ENCODE data around the gene CSMD2. TPM values are rescaled to one million over a fixed set of nuclear protein-coding genes. Genes with fewer than 3 reads are reported as not detected.

The CSMD2 gene
- total RNA-seq, 2 experiments from 2014 or later, result not detected

- TF ChIP-seq, protein P1, sequence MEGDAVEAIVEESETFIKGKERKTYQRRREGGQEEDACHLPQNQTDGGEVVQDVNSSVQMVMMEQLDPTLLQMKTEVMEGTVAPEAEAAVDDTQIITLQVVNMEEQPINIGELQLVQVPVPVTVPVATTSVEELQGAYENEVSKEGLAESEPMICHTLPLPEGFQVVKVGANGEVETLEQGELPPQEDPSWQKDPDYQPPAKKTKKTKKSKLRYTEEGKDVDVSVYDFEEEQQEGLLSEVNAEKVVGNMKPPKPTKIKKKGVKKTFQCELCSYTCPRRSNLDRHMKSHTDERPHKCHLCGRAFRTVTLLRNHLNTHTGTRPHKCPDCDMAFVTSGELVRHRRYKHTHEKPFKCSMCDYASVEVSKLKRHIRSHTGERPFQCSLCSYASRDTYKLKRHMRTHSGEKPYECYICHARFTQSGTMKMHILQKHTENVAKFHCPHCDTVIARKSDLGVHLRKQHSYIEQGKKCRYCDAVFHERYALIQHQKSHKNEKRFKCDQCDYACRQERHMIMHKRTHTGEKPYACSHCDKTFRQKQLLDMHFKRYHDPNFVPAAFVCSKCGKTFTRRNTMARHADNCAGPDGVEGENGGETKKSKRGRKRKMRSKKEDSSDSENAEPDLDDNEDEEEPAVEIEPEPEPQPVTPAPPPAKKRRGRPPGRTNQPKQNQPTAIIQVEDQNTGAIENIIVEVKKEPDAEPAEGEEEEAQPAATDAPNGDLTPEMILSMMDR (IDR thresholded peaks at IDR 0.05), result no peak
- intact Hi-C loops (cut with micrococcal nuclease), result no loop called here
- ChIA-PET CTCF (interaction anchor here (0.6 kb wide), 1 partner anchor 303 kb away, joined by 6 read pairs; no protein-coding TSS in a partner anchor), POLR2A (no interaction called here)
- DNase-seq (no peak), ATAC-seq (no peak)
- Mint-ChIP-seq H3K27me3 (peaks cover 13% of the 10 kb centered on the region), H3K27ac (no peak overlapping the region), H3K4me3 (no peak overlapping the region), H3K4me1 (ENCODE audit: low read depth) (peaks cover 6% of the 10 kb centered on the region), H3K9me3 (no peaks in the 10 kb centered on the region), H3K36me3 (ENCODE audit: low read depth) (no peaks in the 10 kb centered on the region)
Observed at GRCh38 chr1:33535334-33535733, 629.7 kb downstream of the CSMD2 start.

DNA sequence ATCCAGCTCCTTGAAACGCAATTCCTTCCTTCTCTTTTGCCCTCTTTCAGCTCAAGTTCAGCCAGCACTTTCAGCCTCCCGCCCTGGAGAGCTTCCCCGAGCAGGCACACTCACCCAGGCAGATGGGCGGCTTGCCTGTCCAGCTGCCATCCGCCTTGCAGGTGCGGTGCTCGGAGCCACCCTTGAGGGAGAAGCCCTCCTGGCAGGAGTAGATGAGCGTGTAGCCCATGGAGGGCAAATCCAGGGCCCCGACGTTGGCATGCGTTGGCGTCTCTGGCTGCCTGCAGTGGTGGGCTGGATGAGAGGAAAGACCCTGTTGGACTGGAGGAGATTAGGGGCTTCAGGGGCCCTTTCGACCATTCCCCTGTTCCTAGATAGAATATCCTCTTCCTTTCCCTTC lies 632.1 kb downstream of the CSMD2 start:
- ATAC-seq, result no peak
- ChIA-PET POLR2A (no interaction called here), CTCF (no interaction called here)
- intact Hi-C loops (cut with micrococcal nuclease), result no loop called here
- Mint-ChIP-seq H3K4me3 (no peak overlapping the region), H3K27me3 (peaks cover 15% of the 10 kb centered on the region), H3K4me1 (ENCODE audit: low read depth) (no peaks in the 10 kb centered on the region), H3K9me3 (no peaks in the 10 kb centered on the region), H3K36me3 (ENCODE audit: low read depth) (no peaks in the 10 kb centered on the region), H3K27ac (no peak overlapping the region)
- TF ChIP-seq, protein P1 (IDR thresholded peaks at IDR 0.05), result no peak
- no peak for DNase-seq

- CTCF ChIA-PET, result no interaction called here
- ATAC-seq, result no peak
Observed at GRCh38 chr1:33532250-33532649, 632.8 kb downstream of the CSMD2 start.

DNA sequence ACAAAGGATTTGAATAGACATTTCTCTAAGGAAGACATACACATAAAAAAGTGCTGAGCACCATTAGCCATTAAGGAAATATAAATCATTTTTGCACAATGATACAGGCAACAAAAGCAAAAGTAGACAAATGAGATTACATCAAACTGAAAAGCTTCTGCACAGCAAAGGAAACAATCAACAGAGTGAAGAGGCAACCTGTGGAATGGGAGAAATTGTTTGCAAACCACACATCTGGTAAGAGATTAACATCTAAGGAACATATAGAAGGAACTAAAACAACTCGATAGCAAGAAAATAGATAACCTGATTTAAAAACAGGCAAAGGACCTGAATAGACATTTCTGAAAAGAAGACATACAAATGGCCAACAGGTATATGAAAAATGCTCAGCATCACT lies 635.1 kb downstream of the CSMD2 start:
- no peak overlapping the region for H3K27ac Mint-ChIP-seq

More at GRCh38 chr1:33532250-33532649, 632.8 kb downstream of the CSMD2 start:
- H3K4me3 Mint-ChIP-seq, result no peak overlapping the region
- TF ChIP-seq, protein P1 (IDR thresholded peaks at IDR 0.05), result no peak
- no peak for DNase-seq
- H3K27me3 Mint-ChIP-seq, result peaks cover 17% of the 10 kb centered on the region
- H3K36me3 Mint-ChIP-seq (ENCODE audit: low read depth), result no peaks in the 10 kb centered on the region
- H3K4me1 Mint-ChIP-seq (ENCODE audit: low read depth), result no peaks in the 10 kb centered on the region
- POLR2A ChIA-PET, result no interaction called here
- no peaks in the 10 kb centered on the region for H3K9me3 Mint-ChIP-seq
- no peak overlapping the region for H3K27ac Mint-ChIP-seq
- intact Hi-C loops (cut with micrococcal nuclease), result no loop called here

GRCh38 chr1:33527934-33528333 lies 637.1 kb downstream of the CSMD2 start:
- no peak overlapping the region for H3K4me3 Mint-ChIP-seq
- no peaks in the 10 kb centered on the region for H3K4me1 Mint-ChIP-seq (ENCODE audit: low read depth)
- H3K9me3 Mint-ChIP-seq, result peaks cover 2% of the 10 kb centered on the region
- no peak for DNase-seq
- no peak overlapping the region for H3K27ac Mint-ChIP-seq
- TF ChIP-seq, protein P1 (IDR thresholded peaks at IDR 0.05), result no peak
- H3K27me3 Mint-ChIP-seq, result peaks cover 24% of the 10 kb centered on the region
- no peaks in the 10 kb centered on the region for H3K36me3 Mint-ChIP-seq (ENCODE audit: low read depth)
- ChIA-PET CTCF (no interaction called here), POLR2A (no interaction called here)
- no peak for ATAC-seq
- intact Hi-C loops (cut with micrococcal nuclease), result no loop called here

More for the DNA sequence above, 635.1 kb downstream of the CSMD2 start:
- H3K4me3 Mint-ChIP-seq, result no peak overlapping the region
- ChIA-PET POLR2A (no interaction called here), CTCF (no interaction called here)
- H3K27me3 Mint-ChIP-seq, result peaks cover 22% of the 10 kb centered on the region
- H3K4me1 Mint-ChIP-seq (ENCODE audit: low read depth), result no peaks in the 10 kb centered on the region
- no peaks in the 10 kb centered on the region for H3K36me3 Mint-ChIP-seq (ENCODE audit: low read depth)
- DNase-seq, result no peak
- no peak for ATAC-seq
- intact Hi-C loops (cut with micrococcal nuclease), result no loop called here
- H3K9me3 Mint-ChIP-seq, result peaks cover 2% of the 10 kb centered on the region
- TF ChIP-seq, protein P1 (IDR thresholded peaks at IDR 0.05), result no peak
